IMR-90 (cell line): ENCODE measurements around the gene LRSAM1. TPM values are rescaled to one million over a fixed set of nuclear protein-coding genes. Genes with fewer than 3 reads are reported as not detected.

ENCODE experiments used
- ATAC-seq: fragments of 200-7000 bp; cut with Tn5 transposase; 2 replicates; pipeline ENCODE4 v1.9.1; 2020; ENCODE audit warnings: low read depth, mild to moderate bottlenecking, moderate library complexity
- BruUV-seq: library from RNA; stranded (reverse); fragments of 400-500 nt; replicated peaks from 2 replicates; lab custom pipeline; 2021; lab: Mats Ljungman, UMichigan
- CTCF ChIA-PET: fragments of 300-600 bp; formaldehyde crosslinking; extraction: SDS; loops from one replicate; lab custom pipeline; 2021; ENCODE audit warnings: antibody characterized with exemption; lab: Yijun Ruan, JAX
- POLR2A ChIA-PET: fragments of 300-600 bp; sonication (Branson Sonifier 250); formaldehyde crosslinking; loops from one replicate; lab custom pipeline; 2022; ENCODE audit warnings: antibody characterized with exemption; ENCODE audit not compliant: unreplicated experiment; lab: Charles Lee
- DNase-seq: peaks from one replicate; pipeline ENCODE4 v3.0.0; 2013
- H2AFZ ChIP-seq: replicated peaks from 2 replicates; pipeline ENCODE3; 2013; ENCODE audit warnings: low read length, mild to moderate bottlenecking; ENCODE audit not compliant: poor library complexity
- H2AK5ac ChIP-seq: 2 replicates; pipeline ENCODE4 v1.6.1; 2013; ENCODE audit warnings: low read depth, low read length, inconsistent platforms
- H2AK9ac ChIP-seq: replicated peaks from 2 replicates; pipeline ENCODE3; 2013; ENCODE audit warnings: mild to moderate bottlenecking, low read depth, low read length, moderate library complexity; ENCODE audit not compliant: poor library complexity
- H2BK120ac ChIP-seq: 2 replicates; pipeline ENCODE4 v1.6.1; 2013; ENCODE audit warnings: low read depth, low read length, inconsistent platforms
- H2BK15ac ChIP-seq: 3 replicates; pipeline ENCODE4 v1.6.1; 2013; ENCODE audit warnings: low read depth, low read length, inconsistent platforms
- H2BK20ac ChIP-seq: 2 replicates; pipeline ENCODE4 v1.6.1; 2013; ENCODE audit warnings: low read depth, mild to moderate bottlenecking, inconsistent platforms, low read length, moderate library complexity
- H2BK5ac ChIP-seq: 2 replicates; pipeline ENCODE4 v1.6.1; 2013; ENCODE audit warnings: mild to moderate bottlenecking, low read depth, low read length, inconsistent platforms; ENCODE audit not compliant: poor library complexity, severe bottlenecking
- H3K14ac ChIP-seq: replicated peaks from 2 replicates; pipeline ENCODE4 v1.6.1; 2013; ENCODE audit warnings: low read depth, low read length, inconsistent platforms
- H3K18ac ChIP-seq: 2 replicates; pipeline ENCODE4 v1.6.1; 2013; ENCODE audit warnings: low read depth, low read length, control low read depth
- H3K23ac ChIP-seq: 2 replicates; pipeline ENCODE4 v1.6.1; 2013; ENCODE audit warnings: low read depth, low read length, inconsistent platforms
- H3K27ac ChIP-seq: 2 replicates; pipeline ENCODE4 v1.5.1; 2013; ENCODE audit warnings: mild to moderate bottlenecking, control low read depth, low read length; ENCODE audit not compliant: insufficient read depth
- H3K27me3 ChIP-seq: 2 replicates; pipeline ENCODE4 v1.6.1; 2013; ENCODE audit warnings: low read length; ENCODE audit not compliant: control insufficient read depth, insufficient read depth
- H3K36me3 ChIP-seq: 2 replicates; pipeline ENCODE4 v1.6.1; 2013; ENCODE audit warnings: low read length, mixed read lengths; ENCODE audit not compliant: control insufficient read depth, insufficient read depth
- H3K4ac ChIP-seq: 2 replicates; pipeline ENCODE4 v1.6.1; 2013; ENCODE audit warnings: low read depth, low read length, inconsistent platforms
- H3K4me1 ChIP-seq: 2 replicates; pipeline ENCODE4 v1.6.1; 2013; ENCODE audit warnings: low read length, mixed read lengths; ENCODE audit not compliant: control insufficient read depth, insufficient read depth
- H3K4me2 ChIP-seq: 2 replicates; pipeline ENCODE4 v1.6.1; 2013; ENCODE audit warnings: low read depth, mild to moderate bottlenecking, control low read depth, low read length, moderate library complexity
- H3K4me3 ChIP-seq: 2 replicates; pipeline ENCODE4 v1.5.1; 2013; ENCODE audit warnings: low read depth, mild to moderate bottlenecking, control low read depth, low read length, moderate library complexity; ENCODE audit not compliant: insufficient read depth
- H3K56ac ChIP-seq: 2 replicates; pipeline ENCODE4 v1.6.1; 2013; ENCODE audit warnings: low read length, inconsistent platforms; ENCODE audit not compliant: insufficient read depth; ENCODE audit errors: extremely low read depth
- H3K79me1 ChIP-seq, 2 experiments: 2 replicates each; pipeline ENCODE4 v1.6.1; 2013; ENCODE audit warnings: low read length in 2 of 2, inconsistent platforms in 1 of 2, low read depth in 1 of 2
- H3K9ac ChIP-seq: 2 replicates; pipeline ENCODE4 v1.6.1; 2013; ENCODE audit warnings: low read depth, low read length, control low read depth
- H3K9me1 ChIP-seq: 2 replicates; pipeline ENCODE4 v1.6.1; 2013; ENCODE audit warnings: low read length, inconsistent platforms; ENCODE audit not compliant: insufficient read depth
- H3K9me3 ChIP-seq: 2 replicates; pipeline ENCODE4 v1.6.1; 2013; ENCODE audit warnings: low read length; ENCODE audit not compliant: control insufficient read depth, insufficient read depth
- H4K20me1 ChIP-seq: 2 replicates; pipeline ENCODE4 v1.6.1; 2013; ENCODE audit warnings: low read length, inconsistent platforms; ENCODE audit not compliant: insufficient read depth
- H4K5ac ChIP-seq: 2 replicates; pipeline ENCODE4 v1.6.1; 2013; ENCODE audit warnings: mild to moderate bottlenecking, low read depth, low read length, control low read depth
- H4K8ac ChIP-seq, 2 experiments: 2 replicates each; pipeline ENCODE4 v1.6.1; 2013; ENCODE audit warnings: low read depth in 2 of 2, low read length in 2 of 2, control low read depth in 1 of 2, inconsistent platforms in 1 of 2
- H4K91ac ChIP-seq: 2 replicates; pipeline ENCODE4 v1.6.1; 2013; ENCODE audit warnings: low read depth, low read length, inconsistent platforms; ENCODE audit not compliant: insufficient read depth
- POLR2A ChIP-seq: IDR thresholded peaks from 2 replicates; pipeline ENCODE4 v1.6.1; 2012; ENCODE audit warnings: mild to moderate bottlenecking, low read depth, low read length
- USF2 ChIP-seq: fragments of 150-350 bp; IDR thresholded peaks from 2 replicates; pipeline ENCODE4 v1.6.1; 2017; ENCODE audit warnings: mild to moderate bottlenecking, antibody characterized with exemption, low read length, low read depth
- WGBS, 2 experiments: methylation state at CpG; one replicate each; pipeline versions ENCODE4 v1.1.5 to v1.1.7; 2013; ENCODE audit warnings: missing lambda C conversion rate in 2 of 2; ENCODE audit not compliant: insufficient read length in 1 of 2; ENCODE audit errors: extremely low coverage in 2 of 2; 5-methylcytosine and 5-hydroxymethylcytosine counted together
- dilution Hi-C: fragments of 300-500 bp; cut with HindIII; formaldehyde crosslinking; loops from one replicate; pipeline ENCODE4 v1.14.3; 2018; ENCODE audit warnings: low sequenced_read_pairs; ENCODE audit not compliant: unreplicated experiment
- in situ Hi-C: fragments of 300-500 bp; cut with MboI; formaldehyde crosslinking; loops from 3 replicates; pipeline ENCODE4 v1.14.3; 2019; ENCODE audit warnings: low sequenced_read_pairs, inconsistent platforms, mixed read lengths
- intact Hi-C: fragments of 100-400 bp; cut with micrococcal nuclease; formaldehyde crosslinking; loops from 2 replicates; pipeline ENCODE4 v1.10.0; 2022
- polyA plus RNA-seq, 3 experiments: library from polyadenylated mRNA; depleted of rRNA; stranded (reverse); fragments of >200 nt; gene quantifications; 2 replicates each; pipeline ENCODE4 v1.2.3, GENCODE V29; 2012; ENCODE audit warnings: low replicate concordance in 1 of 3
- total RNA-seq: library from RNA; depleted of rRNA; stranded (reverse); fragments of >200 nt; gene quantifications from 2 replicates; pipeline ENCODE4 v1.2.3, GENCODE V29; 2012

Gene LRSAM1
- total and polyA plus RNA-seq, 2 of the 4 experiments (the other 2 are of a cell fraction): 3.0 to 9.3 TPM

GRCh38 chr9:127503947-127504886, 52.9 kb downstream of the LRSAM1 start (continued):
- TF ChIP-seq POLR2A (0 out of 2 replicates have a peak, but pooled peaks have one; percentile 47), USF2 (no peak)

GRCh38 chr9:127504887-127505251, 53.6 kb downstream of the LRSAM1 start:
- Histone ChIP-seq H2BK15ac (no peak overlapping the region), H4K5ac (no peak overlapping the region), H3K27me3 (no peaks in the 10 kb centered on the region), H3K23ac (no peak overlapping the region), H3K79me1 (peaks cover 17 to 74% of the 10 kb centered on the region in 2 experiments; a peak in 3 of 4 replicates), H3K4me2 (no peak overlapping the region), H2BK120ac (no peak overlapping the region), H2AK9ac (peak overlapping the region; percentile 63), H3K36me3 (peaks cover 75% of the 10 kb centered on the region), H3K27ac (peak overlapping the region; percentile 47; the same call in 1 of the 2 replicates), H3K4ac (peak overlapping the region; percentile 28; the same call in 1 of the 2 replicates), H3K9ac (no peak overlapping the region; the same call in 1 of the 2 replicates), H3K4me1 (peaks cover 7% of the 10 kb centered on the region; the same call in 1 of the 2 replicates), H3K18ac (no peak overlapping the region), H3K56ac (no peak overlapping the region), H3K9me3 (no peaks in the 10 kb centered on the region), H3K9me1 (no peaks in the 10 kb centered on the region), H4K20me1 (peaks cover 37% of the 10 kb centered on the region), H4K8ac (peak overlapping the region in 1 of 2 experiments; percentile 34; a peak in 1 of 4 replicates), H3K14ac (0 out of 2 replicates have a peak overlapping the region, but pooled peaks have one; percentile 28), H4K91ac (no peak overlapping the region), H2BK20ac (no peak overlapping the region), H2BK5ac (peak overlapping the region; percentile 66), H2AFZ (peak overlapping the region; percentile 43), H3K4me3 (no peak overlapping the region), H2AK5ac (peak overlapping the region; percentile 6; the same call in 1 of the 2 replicates)
- no peak for DNase-seq
- TF ChIP-seq USF2: no peak
- BruUV-seq: no TSS peak
- no CpG with 5 or more reads among the region's 8 CpGs for WGBS, 2 experiments
- in situ Hi-C loops: loop anchor here (5.0 kb wide), 1 partner anchor 82 kb away; no protein-coding TSS in a partner anchor
- dilution Hi-C loops: no loop called here
- ChIA-PET CTCF (no interaction called here), POLR2A (no interaction called here)
- intact Hi-C loops: loop anchor here (1.0 to 10.0 kb wide), 4 partner anchors 62 to 420 kb away; a partner anchor contains a TSS
- no peak for ATAC-seq
